HG03378 (cell line): ENCODE measurements around the gene DDC.
"Not testable (repeated sequence)": the region's sequence is repeated elsewhere in the genome, so short reads cannot be mapped to it uniquely, and the experiment has no call there.

ENCODE experiments used
- ATAC-seq: cut with Tn5 transposase; IDR thresholded peaks from one replicate; pipeline ENCODE4 v1.9.1; 2021; ENCODE audit warnings: mild to moderate bottlenecking, moderate library complexity; ENCODE audit not compliant: unreplicated experiment

The DDC gene

GRCh38 chr7:50528266-50529092 is 36.7 kb downstream of the DDC start:
- no peak for ATAC-seq

GRCh38 chr7:50519350-50519749 is 45.9 kb downstream of the DDC start:
- not testable (repeated sequence) for ATAC-seq

- ATAC-seq, result no peak
Measured at GRCh38 chr7:50513166-50513871, 51.9 kb downstream of the DDC start.

- no peak for ATAC-seq
Measured at GRCh38 chr7:50512384-50512783, 52.8 kb downstream of the DDC start.

- no peak for ATAC-seq
Measured at GRCh38 chr7:50509459-50509858, 55.7 kb downstream of the DDC start.

GRCh38 chr7:50508471-50508943 is 56.7 kb downstream of the DDC start:
- ATAC-seq, result no peak

- no peak for ATAC-seq
Measured at GRCh38 chr7:50507898-50508470, 57.2 kb downstream of the DDC start.

- ATAC-seq, result no peak
Measured at GRCh38 chr7:50505553-50506210, 59.5 kb downstream of the DDC start.

GRCh38 chr7:50504646-50505546 is 60.3 kb downstream of the DDC start:
- ATAC-seq, result no peak

GRCh38 chr7:50502947-50503346 is 62.3 kb downstream of the DDC start:
- no peak for ATAC-seq

- no peak for ATAC-seq
Measured at GRCh38 chr7:50502001-50502684, 63.1 kb downstream of the DDC start.

- ATAC-seq, result no peak
Measured at GRCh38 chr7:50499092-50499491, 66.1 kb downstream of the DDC start.

- no peak for ATAC-seq
Measured at GRCh38 chr7:50497968-50498367, 67.2 kb downstream of the DDC start.

- ATAC-seq, result no peak
Measured at GRCh38 chr7:50497068-50497642, 68.0 kb downstream of the DDC start.

- no peak for ATAC-seq
Measured at GRCh38 chr7:50496569-50496968, 68.6 kb downstream of the DDC start.

- ATAC-seq, result no peak
Measured at GRCh38 chr7:50495746-50496145, 69.5 kb downstream of the DDC start.

GRCh38 chr7:50492770-50493519 is 72.3 kb downstream of the DDC start:
- ATAC-seq, result no peak

- no peak for ATAC-seq
Measured at GRCh38 chr7:50491943-50492342, 73.3 kb downstream of the DDC start.

GRCh38 chr7:50491209-50491608 is 74.0 kb downstream of the DDC start:
- ATAC-seq, result no peak
